DND-41 (cell line): ENCODE data around the gene LYRM4.

Experiments used
- EZH2 ChIP-seq: IDR thresholded peaks from 3 replicates; pipeline ENCODE4 v1.6.1; 2012; ENCODE audit warnings: borderline replicate concordance, low read depth, mild to moderate bottlenecking, moderate library complexity, low read length, inconsistent platforms; ENCODE audit not compliant: severe bottlenecking
- TF ChIP-seq, protein P1 (sequence below): IDR thresholded peaks from 2 replicates; pipeline ENCODE4 v1.5.1; 2012; ENCODE audit warnings: borderline replicate concordance, low read length, moderate library complexity, mild to moderate bottlenecking; ENCODE audit not compliant: poor library complexity, severe bottlenecking; ENCODE audit errors: extremely low read depth

DNA sequence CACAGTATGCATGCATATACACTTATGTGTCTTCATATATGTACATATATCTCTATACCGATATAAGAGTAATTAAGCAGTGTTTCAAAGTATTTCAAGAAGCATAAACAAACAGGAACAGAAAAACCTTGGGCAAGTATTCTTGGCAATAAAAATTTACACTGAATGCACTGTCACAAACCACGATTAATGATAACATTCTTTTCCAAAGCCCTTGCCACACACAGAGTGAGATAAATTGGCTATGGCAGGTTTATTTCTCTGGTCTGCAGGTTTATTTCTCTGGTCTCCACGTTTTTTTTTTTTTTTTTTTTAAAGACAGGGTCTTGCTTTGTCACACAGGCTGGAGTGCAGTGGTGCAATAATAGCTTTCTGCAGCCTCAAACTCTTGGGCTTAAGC is 102.6 kb downstream of the LYRM4 start:
- TF ChIP-seq, protein P1, sequence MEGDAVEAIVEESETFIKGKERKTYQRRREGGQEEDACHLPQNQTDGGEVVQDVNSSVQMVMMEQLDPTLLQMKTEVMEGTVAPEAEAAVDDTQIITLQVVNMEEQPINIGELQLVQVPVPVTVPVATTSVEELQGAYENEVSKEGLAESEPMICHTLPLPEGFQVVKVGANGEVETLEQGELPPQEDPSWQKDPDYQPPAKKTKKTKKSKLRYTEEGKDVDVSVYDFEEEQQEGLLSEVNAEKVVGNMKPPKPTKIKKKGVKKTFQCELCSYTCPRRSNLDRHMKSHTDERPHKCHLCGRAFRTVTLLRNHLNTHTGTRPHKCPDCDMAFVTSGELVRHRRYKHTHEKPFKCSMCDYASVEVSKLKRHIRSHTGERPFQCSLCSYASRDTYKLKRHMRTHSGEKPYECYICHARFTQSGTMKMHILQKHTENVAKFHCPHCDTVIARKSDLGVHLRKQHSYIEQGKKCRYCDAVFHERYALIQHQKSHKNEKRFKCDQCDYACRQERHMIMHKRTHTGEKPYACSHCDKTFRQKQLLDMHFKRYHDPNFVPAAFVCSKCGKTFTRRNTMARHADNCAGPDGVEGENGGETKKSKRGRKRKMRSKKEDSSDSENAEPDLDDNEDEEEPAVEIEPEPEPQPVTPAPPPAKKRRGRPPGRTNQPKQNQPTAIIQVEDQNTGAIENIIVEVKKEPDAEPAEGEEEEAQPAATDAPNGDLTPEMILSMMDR: no peak
- TF ChIP-seq EZH2: no peak
